Measurements from ENCODE around the gene CYTH4. TPM values are rescaled to one million over a fixed set of nuclear protein-coding genes. Genes with fewer than 3 reads are reported as not detected.

The CYTH4 gene
- total and polyA plus RNA-seq, 5 experiments from 2014 or later: 48.9 to 193 (median 60.8) TPM

- Mint-ChIP-seq H3K36me3 (peaks cover 0 to 5% (median 0%) of the 10 kb centered on the region in 3 donors), H3K27me3 (peaks cover 0 to 1% (median 0%) of the 10 kb centered on the region in 5 donors), H3K4me1 (peaks cover 24 to 34% (median 33%) of the 10 kb centered on the region in 4 donors), H3K4me3 (no peak overlapping the region), H3K9me3 (peaks cover 0 to 12% (median 0%) of the 10 kb centered on the region in 9 donors), H3K27ac (peak overlapping the region in 4 of 10 donors; percentile 56 to 82 (median 69))
- ATAC-seq: no peak
- POLR2A ChIA-PET: interaction anchor here (0.7 to 10.0 kb wide), 6 partner anchors 21 to 52 kb away, joined by 3 to 180 read pairs (median 12); partner anchors contain the start of gene RAC2
- no peak for DNase-seq
Observed at GRCh38 chr22:37262346-37262745, 20.0 kb upstream of the CYTH4 start.

GRCh38 chr22:37263966-37264887 is 18.1 kb upstream of the CYTH4 start:
- H3K4me3 Mint-ChIP-seq: peak overlapping the region in 1 of 10 donors; percentile 54
- POLR2A ChIA-PET: interaction anchor here (0.6 to 10.0 kb wide), 7 partner anchors 18 to 197 kb away, joined by 3 to 180 read pairs (median 4); partner anchors contain the start of genes CYTH4 and RAC2
- peaks cover 0 to 12% (median 0%) of the 10 kb centered on the region in 9 donors for H3K9me3 Mint-ChIP-seq
- peaks cover 0 to 5% (median 0%) of the 10 kb centered on the region in 3 donors for H3K36me3 Mint-ChIP-seq
- no peaks in the 10 kb centered on the region for H3K27me3 Mint-ChIP-seq
- H3K4me1 Mint-ChIP-seq: peaks cover 27 to 43% (median 38%) of the 10 kb centered on the region in 4 donors
- DNase-seq (no peak), ATAC-seq (no peak)
- peak overlapping the region in 2 of 10 donors; percentile 5 to 65 for H3K27ac Mint-ChIP-seq

DNA sequence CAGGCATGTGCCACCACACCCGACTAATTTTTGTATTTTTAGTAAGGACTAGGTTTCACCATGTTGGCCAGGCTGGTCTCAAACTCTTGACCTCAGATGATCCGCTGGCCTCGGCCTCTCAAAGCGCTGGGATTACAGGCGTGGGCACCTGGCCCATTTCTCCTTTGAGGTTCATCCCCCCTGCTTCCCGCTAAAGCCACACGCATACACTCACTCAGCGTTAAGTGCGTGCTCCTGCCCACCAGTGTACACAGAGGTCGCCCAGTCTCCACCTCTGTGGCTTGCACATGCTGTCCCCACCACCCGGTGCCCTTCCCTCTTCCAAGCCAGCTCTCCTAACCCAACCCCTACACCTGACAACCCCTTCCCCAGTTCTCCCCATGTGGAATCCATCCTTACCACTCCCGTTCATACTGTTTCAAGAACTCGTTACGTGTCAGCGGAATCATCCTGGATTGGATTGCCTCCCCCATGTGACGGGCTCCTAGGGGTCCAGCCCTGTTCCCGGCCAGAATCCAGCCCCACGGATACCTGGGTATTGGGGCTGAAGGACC is 15.7 kb upstream of the CYTH4 start:
- Mint-ChIP-seq H3K27ac (peak overlapping the region; percentile 85 to 98 (median 95)), H3K36me3 (peaks cover 0 to 5% (median 0%) of the 10 kb centered on the region in 3 donors), H3K4me3 (peak overlapping the region; percentile 82 to 93 (median 86)), H3K27me3 (no peaks in the 10 kb centered on the region), H3K4me1 (peaks cover 27 to 35% (median 31%) of the 10 kb centered on the region in 4 donors), H3K9me3 (peaks cover 0 to 12% (median 0%) of the 10 kb centered on the region in 9 donors)
- POLR2A ChIA-PET: interaction anchor here (0.6 to 2.2 kb wide), 8 partner anchors 15 to 218 kb away, joined by 3 to 13 read pairs (median 4); no protein-coding TSS in a partner anchor
- DNase-seq (no peak), ATAC-seq (peak; percentile 23 to 25)

- peak; percentile 54 to 79 (median 73) for DNase-seq
- peak; percentile 82 to 90 for ATAC-seq
- Mint-ChIP-seq H3K9me3 (peaks cover 0 to 12% (median 0%) of the 10 kb centered on the region in 9 donors), H3K4me3 (peak overlapping the region; percentile 82 to 93 (median 86)), H3K27me3 (no peaks in the 10 kb centered on the region), H3K27ac (peak overlapping the region; percentile 85 to 98 (median 95)), H3K36me3 (peaks cover 0 to 5% (median 0%) of the 10 kb centered on the region in 3 donors), H3K4me1 (peaks cover 27 to 35% (median 31%) of the 10 kb centered on the region in 4 donors)
- POLR2A ChIA-PET: interaction anchor here (0.8 to 2.2 kb wide), 14 partner anchors 14 to 189 kb away, joined by 3 to 13 read pairs (median 6); partner anchors contain the start of gene RAC2
Observed at GRCh38 chr22:37267135-37267587, 15.1 kb upstream of the CYTH4 start.

DNA sequence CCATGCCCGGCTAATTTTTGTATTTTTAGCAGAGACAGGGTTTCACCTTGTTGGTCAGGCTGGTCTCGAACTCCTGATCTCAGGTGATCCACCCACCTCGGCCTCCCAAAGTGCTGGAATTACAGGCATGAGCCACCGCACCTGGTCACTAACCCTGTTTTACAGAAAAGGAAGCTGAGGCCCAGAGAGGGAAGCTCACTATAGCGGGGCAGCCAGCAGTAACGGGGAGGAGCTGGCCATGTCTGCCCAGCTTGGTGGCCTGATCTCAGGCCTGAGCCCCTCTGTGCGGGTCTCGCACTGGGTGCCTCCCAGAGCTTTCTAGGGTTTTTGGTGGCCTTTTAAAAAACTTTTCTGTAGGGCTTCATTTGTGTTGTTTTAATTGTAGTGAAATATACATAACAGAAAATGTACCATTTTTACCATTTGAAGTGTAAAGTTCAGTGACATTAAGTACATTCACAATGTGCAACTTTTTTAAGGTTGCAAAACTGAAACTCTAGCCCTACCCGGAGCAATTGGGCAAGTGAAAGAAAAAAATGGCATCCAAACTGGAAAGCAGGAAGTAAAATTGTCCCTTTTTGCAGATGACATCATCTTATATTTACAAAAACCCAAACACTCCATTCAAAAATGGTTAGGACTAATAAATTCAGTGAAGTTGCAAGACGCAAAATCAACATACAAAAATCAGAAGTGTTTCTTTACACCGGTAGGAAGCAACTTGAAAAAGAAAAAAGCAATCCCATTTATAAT is 14.5 kb upstream of the CYTH4 start:
- Mint-ChIP-seq H3K9me3 (peaks cover 0 to 12% (median 0%) of the 10 kb centered on the region in 9 donors), H3K36me3 (peaks cover 0 to 5% (median 0%) of the 10 kb centered on the region in 3 donors), H3K4me3 (peak overlapping the region; percentile 82 to 93 (median 86)), H3K27me3 (no peaks in the 10 kb centered on the region), H3K27ac (peak overlapping the region; percentile 85 to 98 (median 95)), H3K4me1 (peaks cover 24 to 35% (median 31%) of the 10 kb centered on the region in 4 donors)
- DNase-seq (peak in 1 of 10 donors; percentile 33), ATAC-seq (peak in 1 of 2 donors; percentile 23)
- POLR2A ChIA-PET: interaction anchor here (0.6 to 2.2 kb wide), 15 partner anchors 17 to 576 kb away, joined by 3 to 13 read pairs (median 6); partner anchors contain the start of gene RAC2

- Mint-ChIP-seq H3K9me3 (peaks cover 0 to 3% (median 0%) of the 10 kb centered on the region in 9 donors), H3K4me3 (peak overlapping the region in 2 of 10 donors; percentile 13 to 23), H3K27me3 (no peaks in the 10 kb centered on the region), H3K27ac (peak overlapping the region in 6 of 10 donors; percentile 9 to 80 (median 34)), H3K4me1 (peaks cover 25 to 55% (median 32%) of the 10 kb centered on the region in 4 donors), H3K36me3 (no peaks in the 10 kb centered on the region)
- ATAC-seq (no peak), DNase-seq (peak in 2 of 10 donors; percentile 15 to 23)
- POLR2A ChIA-PET: interaction anchor here (0.7 to 2.4 kb wide), 5 partner anchors 8 to 45 kb away, joined by 3 to 10 read pairs (median 4); partner anchors contain the start of gene CYTH4
Observed at GRCh38 chr22:37269936-37270678, 12.2 kb upstream of the CYTH4 start.

DNA sequence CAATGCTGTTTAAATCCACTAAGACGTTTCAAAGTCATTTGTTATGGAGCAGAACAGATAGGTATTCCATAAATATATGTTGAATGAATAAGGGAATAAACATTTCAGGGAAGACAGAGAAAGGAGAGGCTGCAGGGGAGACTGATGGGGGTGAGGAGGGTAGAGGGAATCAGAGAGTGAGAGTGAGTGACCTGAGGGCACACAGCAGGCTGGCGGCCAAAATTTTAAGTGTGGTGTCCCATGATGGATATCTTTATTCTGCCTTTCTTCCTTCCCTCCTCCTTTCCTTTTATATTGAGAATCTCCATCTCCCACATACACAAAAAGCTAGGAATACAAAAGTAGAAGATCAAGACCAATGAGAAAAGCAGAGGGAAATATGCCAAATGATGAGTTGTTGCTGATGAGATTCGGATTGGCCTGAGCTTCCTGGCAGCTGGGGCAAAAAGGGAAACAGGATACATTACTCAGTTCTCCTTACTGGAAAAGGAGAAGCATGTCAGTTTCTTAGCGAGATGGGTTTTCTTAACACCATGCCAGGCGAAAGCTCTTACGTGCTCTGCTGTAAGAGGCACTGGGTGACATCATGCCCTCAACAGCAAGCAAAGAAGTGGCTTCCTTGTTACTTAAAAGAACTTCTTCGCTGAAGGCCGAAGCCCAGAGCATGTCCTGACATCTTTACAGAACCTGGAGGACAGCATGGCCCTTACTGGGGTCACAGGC is 11.2 kb upstream of the CYTH4 start:
- H3K27ac Mint-ChIP-seq: peak overlapping the region in 4 of 10 donors; percentile 2 to 42 (median 14)
- H3K4me1 Mint-ChIP-seq: peaks cover 27 to 63% (median 40%) of the 10 kb centered on the region in 4 donors
- no peak for ATAC-seq
- no peak overlapping the region for H3K4me3 Mint-ChIP-seq
- H3K9me3 Mint-ChIP-seq: no peaks in the 10 kb centered on the region
- POLR2A ChIA-PET: interaction anchor here (0.8 to 2.4 kb wide), 5 partner anchors 11 to 42 kb away, joined by 3 to 10 read pairs (median 4); partner anchors contain the start of gene CYTH4
- no peaks in the 10 kb centered on the region for H3K27me3 Mint-ChIP-seq
- no peak for DNase-seq
- H3K36me3 Mint-ChIP-seq: no peaks in the 10 kb centered on the region

GRCh38 chr22:37273126-37273845 is 9.0 kb upstream of the CYTH4 start:
- H3K4me1 Mint-ChIP-seq: peaks cover 16 to 61% (median 31%) of the 10 kb centered on the region in 4 donors
- no peaks in the 10 kb centered on the region for H3K27me3 Mint-ChIP-seq
- no peaks in the 10 kb centered on the region for H3K36me3 Mint-ChIP-seq
- H3K9me3 Mint-ChIP-seq: no peaks in the 10 kb centered on the region
- POLR2A ChIA-PET: interaction anchor here (0.5 to 1.3 kb wide), 3 partner anchors 26 to 65 kb away, joined by 4 to 5 read pairs (median 5); no protein-coding TSS in a partner anchor
- H3K4me3 Mint-ChIP-seq: no peak overlapping the region
- ATAC-seq (no peak), DNase-seq (no peak)
- no peak overlapping the region for H3K27ac Mint-ChIP-seq

GRCh38 chr22:37273846-37274225 is 8.5 kb upstream of the CYTH4 start:
- no peaks in the 10 kb centered on the region for H3K27me3 Mint-ChIP-seq
- POLR2A ChIA-PET: interaction anchor here (0.5 kb wide), 1 partner anchor 53 kb away, joined by 5 read pairs; no protein-coding TSS in a partner anchor
- DNase-seq (no peak), ATAC-seq (no peak)
- H3K4me1 Mint-ChIP-seq: peaks cover 20 to 63% (median 36%) of the 10 kb centered on the region in 4 donors
- H3K9me3 Mint-ChIP-seq: no peaks in the 10 kb centered on the region
- H3K4me3 Mint-ChIP-seq: no peak overlapping the region
- H3K27ac Mint-ChIP-seq: no peak overlapping the region
- no peaks in the 10 kb centered on the region for H3K36me3 Mint-ChIP-seq

- ATAC-seq (no peak), DNase-seq (no peak)
- Mint-ChIP-seq H3K9me3 (no peaks in the 10 kb centered on the region), H3K27ac (no peak overlapping the region), H3K27me3 (no peaks in the 10 kb centered on the region), H3K36me3 (no peaks in the 10 kb centered on the region), H3K4me1 (peaks cover 18 to 66% (median 33%) of the 10 kb centered on the region in 4 donors), H3K4me3 (peak overlapping the region in 2 of 10 donors; percentile 15 to 24)
- POLR2A ChIA-PET: interaction anchor here (0.8 kb wide), 1 partner anchor 154 kb away, joined by 3 read pairs; no protein-coding TSS in a partner anchor
Observed at GRCh38 chr22:37274380-37274862, 7.9 kb upstream of the CYTH4 start.
